IPS-NIHi7 (cell line): Measurements from ENCODE around the gene LEUTX.
"Not testable (repeated sequence)": the region's sequence is repeated elsewhere in the genome, so short reads cannot be mapped to it uniquely, and the experiment has no call there.

Source experiments
- DNase-seq: peaks from one replicate; pipeline ENCODE4 v3.0.0; 2012; ENCODE audit warnings: mixed read lengths; ENCODE audit errors: extremely low spot score

LEUTX gene

DNA sequence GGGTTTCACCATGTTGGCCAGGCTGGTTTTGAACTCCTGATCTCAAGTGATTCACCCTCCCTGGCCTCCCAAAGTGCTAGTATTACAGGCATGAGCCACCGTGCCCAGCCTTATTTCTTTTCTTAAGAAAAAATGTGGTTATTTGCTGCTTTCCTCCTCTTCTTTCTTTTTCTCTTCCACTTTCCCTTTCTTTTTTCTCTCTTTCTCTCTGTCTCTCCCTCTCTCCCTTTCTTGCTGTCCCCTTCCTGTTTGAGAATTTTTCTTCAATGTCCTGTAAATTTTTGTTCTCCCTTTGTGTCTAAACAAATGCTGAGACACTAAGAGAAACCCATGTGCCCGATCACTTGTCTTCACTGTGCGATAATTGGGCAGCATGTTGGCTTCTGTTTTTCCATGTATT, 2.2 kb downstream of the LEUTX start:
- DNase-seq: no peak

- no peak for DNase-seq
Measured at GRCh38 chr19:39788244-39788643, 9.6 kb downstream of the LEUTX start.

DNA sequence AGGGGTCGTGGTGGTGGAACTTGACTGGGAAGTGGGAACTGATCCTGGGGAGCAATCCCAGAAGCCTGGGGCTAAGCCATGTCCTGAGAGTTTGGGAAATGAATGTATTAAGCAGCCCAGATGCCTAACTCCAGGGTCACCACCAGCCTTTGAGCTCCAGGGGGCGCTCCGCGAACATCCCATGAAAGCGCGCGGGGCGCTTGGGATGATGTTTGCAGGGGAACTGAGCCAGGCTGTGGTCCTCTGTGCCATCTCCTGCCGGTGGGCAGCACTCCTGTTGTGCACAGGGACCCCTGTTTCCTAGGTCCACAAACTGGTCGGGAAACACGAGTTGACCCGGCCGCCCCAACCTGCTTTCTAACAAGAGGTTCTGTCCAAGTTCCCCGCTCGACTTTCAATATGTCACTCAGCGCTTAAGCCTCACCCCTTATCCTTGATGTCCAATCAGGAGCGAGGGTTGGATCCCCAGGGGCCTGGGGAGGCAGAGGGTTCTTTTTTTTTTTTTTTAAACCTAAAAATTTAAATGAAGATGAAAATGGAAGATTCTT, 14.4 kb downstream of the LEUTX start:
- peak; percentile 87 for DNase-seq

DNA sequence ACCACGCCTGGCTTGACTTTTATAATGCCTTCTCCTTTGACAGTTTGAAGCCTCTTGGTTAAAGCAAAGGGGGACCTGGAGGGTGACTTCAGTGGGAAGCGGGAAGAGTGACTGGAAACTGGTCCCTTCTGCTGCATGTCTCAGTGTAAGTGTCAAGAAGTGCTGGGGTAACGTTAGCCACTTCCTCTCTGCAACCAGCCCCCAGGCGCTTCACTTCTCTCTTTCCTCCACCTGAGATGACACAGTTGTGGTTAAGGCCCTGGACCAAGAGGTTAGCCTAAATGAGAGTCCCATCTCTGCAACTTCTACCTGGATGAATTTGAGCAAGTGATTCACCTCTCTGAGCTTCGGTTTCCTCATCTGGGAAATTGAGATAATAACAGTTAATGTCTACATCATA, 16.3 kb downstream of the LEUTX start:
- DNase-seq: no peak

- no peak for DNase-seq
Measured at GRCh38 chr19:39796000-39796498, 17.4 kb downstream of the LEUTX start.

DNA sequence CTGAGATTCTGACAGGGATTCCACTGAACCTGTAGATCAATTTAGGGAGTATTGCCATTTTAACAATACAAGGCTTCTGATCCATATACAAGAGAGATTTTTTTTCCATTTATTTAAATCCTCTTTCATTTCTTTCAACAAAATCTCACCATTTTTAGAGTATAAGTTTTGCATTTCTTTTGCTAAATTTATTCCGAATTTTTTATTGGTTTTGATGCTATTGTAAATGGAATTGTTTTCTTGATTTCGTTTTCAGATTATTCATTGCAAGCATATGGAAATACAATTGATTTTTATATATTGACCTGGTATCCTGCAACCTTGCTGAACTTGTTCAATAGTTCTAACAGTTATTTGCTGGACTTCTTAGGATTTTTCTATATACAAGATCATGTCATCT, 18.4 kb downstream of the LEUTX start:
- no peak for DNase-seq

GRCh38 chr19:39802958-39803357, 24.3 kb downstream of the LEUTX start:
- no peak for DNase-seq

DNA sequence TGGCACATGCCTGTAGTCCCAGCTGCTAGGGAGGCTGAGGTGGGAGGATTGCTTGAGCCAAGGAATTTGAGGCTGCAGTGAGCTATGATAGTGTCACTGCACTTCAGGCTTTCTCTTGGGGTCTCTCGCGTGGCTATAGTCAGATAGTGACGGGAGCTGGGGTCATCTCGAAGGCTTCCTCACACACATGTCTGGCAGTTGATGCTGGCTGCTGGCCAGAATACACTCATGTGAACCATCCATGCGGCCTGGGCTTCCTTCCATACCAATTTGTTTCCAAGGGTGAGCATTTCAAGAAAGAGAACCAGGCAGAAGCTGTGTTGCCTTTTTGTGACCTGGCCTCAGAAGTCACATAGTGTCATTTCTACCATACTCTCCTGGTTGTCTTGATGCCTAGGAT, 26.4 kb downstream of the LEUTX start:
- no peak for DNase-seq

DNA sequence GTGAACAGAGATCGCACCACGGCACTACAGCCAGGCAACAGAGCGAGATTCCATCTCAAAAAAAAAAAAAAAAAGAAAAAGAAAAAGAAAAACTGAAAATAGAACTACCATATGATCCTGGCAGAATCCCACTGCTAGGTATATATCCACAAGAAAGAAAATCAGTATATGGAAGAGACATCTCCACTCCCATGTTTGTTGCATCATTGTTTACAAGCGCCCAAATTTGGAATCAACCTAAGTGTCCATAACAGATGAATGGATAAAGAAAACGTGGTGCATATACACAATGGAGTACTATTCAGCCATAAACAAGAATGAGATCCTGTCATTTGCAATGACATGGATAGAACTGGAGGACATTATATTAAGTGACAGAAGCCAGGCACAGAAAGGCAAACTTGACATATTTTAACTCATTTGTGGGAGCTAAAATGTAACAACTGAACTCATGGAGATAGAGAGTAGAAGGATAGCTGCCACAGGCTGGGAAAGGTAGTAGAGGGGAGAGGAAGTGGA, 29.3 kb downstream of the LEUTX start:
- DNase-seq: no peak

DNA sequence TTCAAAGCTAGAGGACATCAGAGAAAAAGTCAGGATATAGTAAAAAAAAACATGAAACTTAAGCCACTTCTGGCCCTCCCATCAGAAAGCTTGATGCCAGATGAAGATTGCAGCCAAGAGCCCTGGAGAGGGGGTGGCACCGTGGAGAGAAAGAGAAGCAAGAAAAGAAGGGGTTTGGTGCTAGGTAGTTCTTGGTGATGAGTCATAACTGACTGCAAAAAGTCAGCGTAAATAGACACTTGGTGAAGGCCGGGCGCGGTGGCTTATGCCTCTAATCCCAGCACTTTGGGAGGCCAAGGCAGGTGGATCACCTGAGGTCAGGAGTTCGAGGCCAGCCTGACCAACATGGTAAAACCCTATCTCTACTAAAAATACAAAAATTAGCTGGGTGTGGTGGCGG, 30.0 kb downstream of the LEUTX start:
- not testable (repeated sequence) for DNase-seq

- no peak for DNase-seq
Measured at GRCh38 chr19:39809368-39809767, 30.7 kb downstream of the LEUTX start.

- no peak for DNase-seq
Measured at GRCh38 chr19:39810424-39810823, 31.8 kb downstream of the LEUTX start.

- no peak for DNase-seq
Measured at GRCh38 chr19:39811064-39811463, 32.4 kb downstream of the LEUTX start.

GRCh38 chr19:39813264-39813993, 34.8 kb downstream of the LEUTX start:
- DNase-seq: no peak

- not testable (repeated sequence) for DNase-seq
Measured at GRCh38 chr19:39814111-39814510, 35.5 kb downstream of the LEUTX start.

DNA sequence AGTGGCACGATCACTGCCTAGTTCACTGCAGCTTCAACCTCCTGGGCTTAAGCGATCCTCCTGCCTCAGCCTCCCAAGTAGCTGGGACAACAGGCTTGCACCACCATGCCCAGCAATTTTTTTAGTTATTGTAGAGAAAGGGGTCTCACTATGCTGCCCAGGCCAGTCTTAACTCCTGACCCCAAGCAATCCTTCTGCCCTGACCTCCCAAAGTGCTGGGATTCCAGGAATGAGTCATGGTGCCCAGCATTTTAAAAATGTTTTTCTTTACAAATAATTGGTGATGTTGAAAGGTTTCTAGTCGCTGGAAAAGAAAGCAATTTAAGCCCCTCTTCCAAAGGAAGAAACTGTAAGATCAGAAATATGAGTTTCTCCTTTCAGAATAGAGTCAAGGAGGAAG, 35.9 kb downstream of the LEUTX start:
- no peak for DNase-seq

DNA sequence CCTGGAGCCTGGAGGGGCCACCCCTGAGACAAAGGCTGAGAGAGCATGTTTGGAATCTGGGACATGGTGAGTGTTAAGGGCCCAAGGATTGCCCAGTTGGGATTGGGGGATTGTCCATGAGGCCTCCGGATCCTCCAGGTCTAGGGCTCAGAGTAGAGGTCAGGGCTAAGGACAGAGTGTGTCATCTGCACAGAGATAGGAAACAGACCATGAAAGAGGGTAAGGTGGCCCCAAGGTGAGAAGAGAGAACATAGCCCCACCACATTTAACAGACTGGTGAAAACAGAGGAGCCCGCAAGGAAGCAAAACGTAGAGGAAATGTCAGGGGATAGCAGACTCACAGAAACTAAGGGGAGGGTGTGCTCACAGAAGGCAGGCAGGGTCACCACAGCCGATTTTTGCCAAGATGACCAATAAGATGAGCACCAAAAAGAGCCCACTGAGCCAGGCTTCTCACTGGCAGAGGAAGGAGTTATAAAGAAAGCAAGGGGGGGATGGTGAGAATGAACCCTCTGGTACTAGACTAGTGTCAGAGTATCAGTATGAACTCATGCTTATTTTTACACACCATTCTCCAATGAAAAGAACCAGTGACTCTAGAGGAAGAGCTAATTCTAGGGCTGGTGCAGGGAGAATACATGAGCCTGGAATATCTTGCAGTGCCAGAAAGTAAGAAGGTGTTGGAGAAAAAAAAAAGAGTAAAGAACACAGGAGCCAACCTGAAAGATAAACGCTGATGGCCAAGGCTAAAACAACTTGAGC, 37.8 kb downstream of the LEUTX start:
- no peak for DNase-seq

GRCh38 chr19:39817888-39818561, 39.4 kb downstream of the LEUTX start:
- no peak for DNase-seq

- DNase-seq: no peak
Measured at GRCh38 chr19:39818626-39819097, 40.0 kb downstream of the LEUTX start.

DNA sequence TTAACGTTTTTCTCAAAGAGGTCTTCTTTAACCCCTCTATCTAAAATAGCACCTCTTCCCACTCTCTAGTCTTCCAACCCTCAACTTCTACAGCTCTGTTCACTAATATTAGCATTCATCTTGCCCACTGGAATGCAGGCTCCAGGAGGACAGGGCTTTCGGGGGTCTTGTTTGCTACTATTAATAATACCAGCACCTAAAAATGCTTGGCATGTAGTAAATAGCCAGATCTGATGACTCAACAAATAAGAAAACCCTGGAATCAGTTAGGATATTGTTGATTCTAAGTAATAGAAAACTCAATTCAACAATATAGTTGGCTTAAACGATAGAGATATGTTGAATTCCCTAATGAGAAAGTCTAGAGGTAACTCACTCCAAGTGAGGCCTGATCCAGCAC, 41.1 kb downstream of the LEUTX start:
- DNase-seq: no peak

DNA sequence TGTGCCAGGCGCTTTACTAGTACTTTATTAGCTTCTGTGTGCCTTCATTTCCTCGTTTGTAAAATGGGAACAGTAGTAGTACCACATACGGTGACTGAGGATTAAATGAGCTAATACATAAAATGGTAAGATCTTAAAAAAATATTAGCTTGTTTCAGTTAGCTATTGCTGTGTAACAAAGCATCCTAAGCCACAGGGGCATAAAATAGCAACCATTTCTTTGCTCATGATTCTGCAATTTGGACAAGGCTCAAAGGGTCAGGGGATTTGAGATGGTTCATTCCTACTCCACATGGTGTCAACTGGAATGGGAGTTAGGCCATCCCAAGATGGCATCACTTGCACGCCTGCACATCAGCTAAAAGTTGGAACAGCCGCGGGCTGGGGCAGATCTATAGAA, 42.0 kb downstream of the LEUTX start:
- DNase-seq: no peak

DNA sequence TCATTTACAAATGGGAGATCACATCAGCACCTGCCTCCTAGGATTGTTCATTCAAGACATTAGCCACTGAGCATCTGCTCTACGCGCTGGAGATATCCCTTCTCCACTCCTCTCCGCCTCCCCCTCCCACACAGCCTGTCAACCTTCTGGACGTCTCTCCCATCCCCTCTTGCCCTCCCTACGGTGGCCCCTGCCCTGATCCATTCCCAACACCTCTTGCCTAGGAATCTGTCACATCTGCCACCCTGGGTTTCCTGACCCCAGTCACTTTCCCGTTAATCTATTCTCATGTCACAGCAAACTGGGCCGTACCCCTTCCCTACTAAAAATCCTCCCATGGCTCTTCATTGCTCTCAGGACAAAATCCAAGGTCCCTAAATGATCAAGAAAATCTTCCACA, 45.0 kb downstream of the LEUTX start:
- DNase-seq: no peak
